ENCODE measurements around the gene PAX8.

The PAX8 gene

DNA sequence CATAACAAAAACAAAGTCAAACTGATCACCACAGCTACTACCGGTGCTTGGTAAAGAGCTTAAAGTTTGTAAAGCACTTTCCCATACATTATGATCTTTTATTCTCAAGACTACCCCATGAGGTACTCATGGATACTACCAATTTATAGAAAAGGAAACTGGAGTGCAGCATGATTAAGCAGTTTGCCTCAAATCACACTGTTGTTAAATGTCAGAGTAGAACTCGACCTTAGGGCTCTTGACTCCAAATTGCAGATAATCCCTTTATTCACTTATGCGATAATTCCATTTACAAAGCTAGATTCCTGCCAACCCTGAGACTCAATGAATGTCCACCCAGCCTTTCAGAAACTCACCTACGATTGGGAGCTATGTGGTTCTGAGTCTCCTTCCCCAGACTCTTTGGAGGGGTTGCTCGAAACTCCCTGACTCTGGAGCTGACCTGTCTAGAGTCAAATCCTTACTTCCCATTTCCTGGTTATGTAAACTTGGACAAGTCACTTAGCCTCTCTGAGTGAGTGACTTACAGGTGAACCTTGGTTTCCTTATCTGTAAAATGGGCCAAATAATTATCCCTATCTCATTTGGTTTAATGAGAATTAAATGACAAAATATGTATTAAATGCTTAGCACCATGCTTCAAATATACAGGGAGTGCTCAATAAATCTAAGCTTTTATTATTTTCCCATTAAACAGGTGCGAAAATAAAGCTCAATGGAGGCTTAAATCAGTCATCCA lies 57.6 kb downstream of the PAX8 start:
- DNase-seq (ENCODE audit: low read depth), result no peak

DNA sequence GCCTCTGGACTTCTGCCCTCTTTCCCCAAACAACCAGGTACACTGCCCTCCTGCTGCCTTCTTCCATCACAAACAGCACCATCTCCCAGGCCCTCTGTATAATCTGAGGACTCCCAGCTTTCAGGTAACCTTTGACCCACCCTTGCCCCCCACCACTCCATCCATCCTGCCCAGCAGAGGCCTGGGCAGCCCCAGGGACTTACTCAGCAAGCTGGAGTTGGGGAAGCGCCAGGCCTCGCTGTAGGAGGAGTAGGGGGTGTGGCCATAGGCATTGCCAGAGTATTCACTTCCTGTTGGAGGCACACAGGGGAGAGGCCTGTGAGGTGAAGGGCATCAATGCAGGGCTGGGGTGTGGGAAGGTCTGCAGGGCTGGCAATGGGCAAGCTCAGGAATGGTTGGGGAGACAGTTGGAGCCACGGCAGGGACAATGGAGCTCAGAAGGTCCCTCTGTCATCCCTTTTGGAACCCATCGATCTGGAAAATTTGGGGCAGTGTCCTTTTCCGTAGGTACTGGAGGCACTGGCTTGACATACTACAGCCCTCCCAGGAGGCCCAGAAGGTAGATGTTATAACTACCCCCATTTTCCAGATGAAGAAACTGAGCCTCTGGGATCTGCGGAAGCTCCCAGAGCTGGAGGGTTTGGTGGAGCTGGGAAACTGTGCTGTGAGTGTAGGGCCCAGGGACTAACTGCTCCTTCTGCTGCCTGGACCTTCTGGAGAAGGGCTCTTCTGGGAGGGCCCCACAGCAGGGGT lies 58.7 kb downstream of the PAX8 start:
- no peak for DNase-seq (ENCODE audit: low read depth)

DNA sequence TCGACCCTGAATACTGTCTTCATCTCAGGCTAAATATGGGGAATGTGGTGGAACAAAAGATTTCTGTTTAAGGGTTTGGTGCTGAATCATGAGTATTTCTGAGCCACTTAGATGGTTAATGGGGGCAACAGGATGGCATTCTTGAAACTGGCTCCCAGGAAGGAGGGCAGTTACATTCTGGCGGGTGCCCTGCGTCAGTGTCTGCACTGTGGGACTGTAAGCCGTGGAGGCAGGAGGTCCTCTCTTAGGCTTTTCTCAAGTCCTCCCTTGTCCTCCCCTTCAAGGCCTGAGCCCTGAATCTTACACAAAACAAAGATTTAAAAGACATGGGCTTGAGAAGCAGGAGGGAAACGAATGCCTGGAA lies 59.2 kb downstream of the PAX8 start:
- DNase-seq (ENCODE audit: low read depth), result no peak

DNA sequence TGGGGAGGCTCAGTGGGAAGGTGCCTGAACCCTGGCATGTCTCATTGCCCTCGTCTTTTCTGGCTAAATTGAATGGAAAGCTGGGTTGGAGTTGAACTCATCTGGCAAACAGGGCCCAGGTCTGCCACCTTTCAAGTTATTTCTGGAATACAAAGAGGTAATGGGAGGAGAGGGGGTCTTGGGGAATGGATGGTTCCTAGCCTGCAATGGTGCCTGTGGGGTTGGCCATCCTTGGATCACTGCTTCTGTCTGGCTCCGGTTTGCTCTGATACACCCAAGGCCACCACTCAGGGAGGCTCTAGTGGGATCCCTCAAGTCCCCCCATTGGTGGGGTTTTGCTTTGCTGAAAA lies 59.7 kb downstream of the PAX8 start:
- no peak for DNase-seq (ENCODE audit: low read depth)

DNA sequence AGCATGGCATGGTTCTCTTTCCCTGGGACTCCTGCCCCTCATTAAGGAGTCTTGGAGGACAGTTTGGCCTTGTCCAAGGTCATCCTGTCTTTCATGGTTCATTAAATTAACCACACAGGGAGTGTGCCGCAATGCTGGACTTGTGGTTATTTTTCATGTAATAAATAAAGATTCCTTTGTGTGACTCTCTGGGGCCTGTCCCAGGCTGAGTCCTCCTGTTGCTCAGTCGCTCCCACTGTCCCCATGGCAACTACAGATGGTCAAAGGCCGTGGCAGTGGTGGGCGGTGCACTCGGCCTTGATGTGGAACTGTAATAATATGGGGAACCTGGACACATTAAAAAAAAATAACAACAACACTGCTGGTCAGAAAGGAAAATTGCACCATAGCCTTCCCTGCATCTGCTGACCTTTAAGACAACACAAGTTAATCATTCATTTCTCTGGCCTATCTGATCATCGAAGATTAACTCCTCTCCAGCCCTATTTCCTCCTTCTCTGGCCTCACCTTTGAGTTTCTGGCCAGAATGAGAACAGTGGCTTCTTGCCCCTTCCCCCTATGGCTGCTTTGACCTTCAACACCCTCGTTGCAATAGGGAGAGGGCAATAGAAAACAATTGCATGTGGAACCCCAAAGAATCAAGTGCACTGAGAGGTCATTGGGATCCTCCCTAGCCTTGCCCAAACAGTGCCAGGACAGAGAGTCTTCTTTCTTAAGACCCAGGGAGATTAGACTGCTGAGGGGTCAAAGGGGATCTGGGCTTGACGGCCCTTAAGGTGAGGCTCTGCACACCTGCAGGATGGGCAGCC lies 60.2 kb downstream of the PAX8 start:
- no peak for DNase-seq (ENCODE audit: low read depth)

DNA sequence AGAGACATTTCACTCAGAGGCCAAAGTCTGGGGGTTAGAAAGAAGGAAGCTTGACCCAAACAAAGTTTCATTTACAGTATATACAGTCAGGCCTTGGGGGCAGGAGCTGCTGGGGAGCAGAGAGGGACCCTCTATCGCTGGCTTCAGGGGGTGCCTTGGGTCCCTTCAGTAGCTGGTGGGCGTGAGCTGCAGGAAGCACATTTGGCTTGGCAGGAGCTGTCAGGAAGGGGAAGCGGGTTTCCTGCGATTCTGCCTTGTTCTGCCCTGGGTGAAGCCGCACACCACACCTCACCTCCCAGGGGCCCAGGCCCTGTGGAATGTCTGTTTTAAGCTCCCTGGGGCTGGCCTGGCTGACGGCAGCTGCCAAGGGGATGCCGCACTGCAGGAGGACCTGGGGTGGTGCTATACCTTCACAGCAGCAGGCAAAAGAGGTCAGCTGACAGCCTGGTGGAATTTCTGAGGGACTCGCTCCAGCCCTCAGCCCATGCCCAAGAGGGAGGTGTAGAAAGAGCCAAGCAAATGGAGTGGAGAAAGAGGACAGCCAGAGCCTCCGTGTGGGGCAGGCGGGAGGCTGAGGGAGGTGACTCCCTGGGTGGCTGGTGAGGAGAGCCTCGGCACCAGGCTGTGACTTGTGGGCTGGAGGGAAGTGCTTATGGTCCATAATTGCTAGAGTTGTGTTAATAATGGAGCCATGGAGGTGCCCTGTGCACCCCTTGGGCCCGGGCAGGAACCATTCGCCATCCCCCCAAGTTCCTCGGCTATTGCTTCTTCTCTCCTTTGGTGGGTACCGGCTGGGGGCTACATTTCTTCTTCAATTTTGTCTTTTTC lies 61.1 kb downstream of the PAX8 start:
- no peak for DNase-seq (ENCODE audit: low read depth)

DNA sequence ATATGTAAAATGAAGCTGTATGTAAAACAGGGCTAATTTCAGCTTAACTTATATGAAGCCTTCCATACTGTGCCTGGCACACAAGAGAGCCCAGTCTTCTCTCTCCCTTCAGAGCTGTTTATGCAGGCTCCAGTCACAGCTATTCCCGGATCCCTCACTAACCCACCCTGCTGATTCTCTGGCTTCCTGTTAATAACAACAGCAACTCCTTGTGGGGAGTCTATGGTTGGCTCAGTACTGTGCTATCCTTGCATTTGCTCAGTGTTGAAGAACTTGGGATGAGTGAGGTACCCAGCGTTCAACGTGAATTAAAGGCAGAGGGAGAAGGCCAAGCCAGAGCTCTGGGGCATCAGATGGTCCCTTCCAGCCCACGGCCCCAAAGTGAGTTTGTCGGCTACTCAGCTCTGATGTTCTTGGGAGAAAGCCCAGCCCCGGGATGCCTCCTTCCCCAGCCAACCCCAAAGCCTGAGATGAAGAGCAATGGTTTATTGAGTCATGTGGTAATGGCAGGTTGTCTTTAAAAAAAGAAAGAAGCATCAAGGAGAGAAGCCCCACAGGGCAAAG lies 61.7 kb downstream of the PAX8 start:
- no peak for DNase-seq (ENCODE audit: low read depth)

DNA sequence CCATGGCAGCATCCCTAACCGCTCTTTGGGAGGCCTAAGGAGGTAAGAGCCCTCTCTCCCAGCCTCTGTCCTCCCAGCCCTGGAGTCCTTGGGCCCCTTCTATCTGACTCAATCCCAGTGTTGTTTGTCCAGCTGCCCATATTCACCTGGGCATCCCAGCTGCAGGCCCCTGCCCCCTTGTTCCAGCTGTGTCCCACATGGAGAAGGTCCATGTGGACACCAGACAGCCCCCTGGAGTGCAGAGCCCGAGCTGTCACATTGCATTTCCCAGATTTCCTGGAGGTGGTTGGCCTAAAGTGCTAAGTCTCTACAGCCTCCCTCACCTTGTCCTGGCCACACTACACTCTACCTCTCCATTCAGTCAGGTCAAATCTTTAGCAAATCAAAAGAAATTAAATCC lies 62.4 kb downstream of the PAX8 start:
- no peak for DNase-seq (ENCODE audit: low read depth)

DNA sequence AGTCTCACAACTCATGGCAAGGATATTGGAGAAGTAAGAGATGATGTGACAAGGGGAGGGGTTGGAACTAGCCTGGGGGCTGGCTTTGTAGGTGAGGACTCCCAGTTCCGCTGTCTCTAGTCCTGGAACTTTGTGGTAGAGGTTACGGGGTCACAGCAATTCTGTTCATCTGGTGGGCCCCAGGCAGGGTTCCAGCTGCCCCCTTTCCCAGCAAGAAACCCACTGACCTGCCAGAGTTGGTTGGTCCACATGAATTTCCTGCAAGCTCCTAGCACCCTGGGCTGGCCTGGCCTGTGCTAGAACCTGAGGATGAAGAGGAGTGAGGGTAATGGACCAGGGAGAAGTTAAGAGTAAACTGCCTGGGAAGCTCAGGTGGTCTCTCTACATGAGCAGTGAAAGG lies 63.7 kb downstream of the PAX8 start:
- no peak for DNase-seq (ENCODE audit: low read depth)

DNA sequence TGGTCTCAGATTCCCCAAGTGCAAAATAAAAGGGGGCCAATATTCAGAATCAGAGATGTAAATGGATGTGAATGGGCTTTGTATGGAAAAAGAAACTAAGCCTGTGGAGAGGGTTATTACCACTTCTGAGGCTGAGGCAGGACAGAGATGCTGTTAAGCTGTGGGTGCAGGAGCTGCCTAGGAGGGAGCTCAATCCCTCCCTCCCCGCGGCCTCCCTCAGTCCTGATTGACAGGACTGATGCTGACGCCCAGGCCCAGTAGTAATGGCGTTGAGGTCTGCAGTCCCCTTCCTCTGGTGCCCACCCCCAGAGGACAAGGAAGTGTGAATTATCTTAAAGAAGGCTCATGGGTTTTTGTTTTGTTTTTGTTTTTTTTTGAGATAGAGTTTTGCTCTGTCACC lies 64.6 kb downstream of the PAX8 start:
- DNase-seq (ENCODE audit: low read depth), result no peak

DNA sequence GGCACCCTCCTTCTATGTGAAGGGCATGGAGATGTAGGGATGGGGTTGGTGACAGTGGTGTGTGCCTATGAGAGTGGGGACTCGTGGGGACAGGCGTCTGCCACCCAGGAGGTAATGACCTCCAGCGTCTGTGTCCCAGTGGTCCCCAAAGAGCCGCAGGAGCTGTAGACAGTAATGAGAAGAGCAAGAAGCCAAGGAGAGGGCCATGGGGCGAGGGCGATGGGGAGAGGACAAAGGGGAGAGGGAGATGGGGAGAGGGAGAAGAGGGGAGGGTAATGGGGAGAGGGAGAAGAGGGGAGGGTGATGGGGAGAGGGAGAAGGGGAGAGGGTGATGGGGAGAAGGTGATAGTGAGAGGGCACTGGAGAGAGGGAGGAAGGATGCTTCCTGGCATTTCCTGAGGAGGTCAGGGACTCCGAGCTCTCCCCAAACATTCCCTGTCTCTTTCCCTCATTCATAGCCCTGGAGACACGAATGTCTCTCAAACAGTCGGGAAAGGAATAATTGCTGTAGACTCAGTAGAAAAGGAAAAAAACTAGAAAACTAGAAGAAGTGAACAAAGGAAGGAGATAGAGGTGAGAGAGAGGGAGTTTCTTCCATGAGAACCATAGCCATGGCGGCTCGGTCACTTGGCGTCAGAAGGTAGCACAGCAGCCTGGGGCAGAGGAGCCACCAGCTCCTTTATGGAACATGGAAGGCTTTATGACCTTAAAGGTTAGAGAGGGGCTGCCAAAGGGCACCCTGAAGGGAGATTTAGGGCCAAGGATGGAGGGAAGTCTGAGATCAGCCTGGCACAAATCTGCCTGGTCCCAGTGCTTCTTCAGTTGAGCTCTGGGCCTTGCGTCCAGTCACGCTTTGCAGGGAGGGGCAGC lies 65.4 kb downstream of the PAX8 start:
- no peak for DNase-seq (ENCODE audit: low read depth)

DNA sequence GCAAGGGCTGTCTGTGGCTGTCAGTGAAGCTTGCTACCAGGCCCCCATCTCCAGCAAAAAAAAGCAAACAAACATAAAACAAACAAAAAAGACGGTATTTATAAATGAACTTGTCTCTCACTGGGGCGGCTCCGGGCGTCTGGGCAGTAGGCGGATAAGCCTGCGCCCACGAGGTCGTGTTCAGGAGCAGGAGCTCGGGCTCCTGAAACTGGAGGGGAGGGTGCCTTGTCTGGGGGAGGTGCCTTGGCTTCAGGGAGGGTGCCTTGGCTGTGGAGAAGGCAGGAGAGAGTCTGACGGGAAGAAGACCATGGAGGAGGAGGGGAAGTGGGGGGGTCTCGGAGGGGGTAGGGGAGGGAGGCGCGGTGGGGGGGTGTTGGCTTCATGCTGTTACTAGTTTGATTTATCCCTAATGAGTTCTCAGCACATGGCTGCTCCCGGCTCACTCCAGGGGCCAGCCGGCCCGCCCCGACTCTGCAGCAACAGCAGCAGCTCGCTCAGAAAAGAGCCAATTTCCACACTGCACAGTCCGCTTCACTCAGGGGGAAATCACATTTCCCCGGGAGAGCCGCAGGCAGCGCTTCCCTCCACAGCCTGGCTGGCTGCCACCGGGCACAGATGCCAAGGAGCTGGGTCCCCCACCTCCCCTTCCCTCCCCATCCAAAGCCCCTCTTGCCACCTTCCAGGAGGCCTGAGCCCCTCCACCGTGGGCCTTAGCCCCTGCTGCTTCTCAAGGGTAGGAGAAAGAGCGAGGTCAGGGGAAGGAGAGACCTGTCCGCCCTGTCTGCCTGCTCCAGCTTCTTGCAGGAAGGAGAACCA lies 66.3 kb downstream of the PAX8 start:
- DNase-seq (ENCODE audit: low read depth), result no peak

DNA sequence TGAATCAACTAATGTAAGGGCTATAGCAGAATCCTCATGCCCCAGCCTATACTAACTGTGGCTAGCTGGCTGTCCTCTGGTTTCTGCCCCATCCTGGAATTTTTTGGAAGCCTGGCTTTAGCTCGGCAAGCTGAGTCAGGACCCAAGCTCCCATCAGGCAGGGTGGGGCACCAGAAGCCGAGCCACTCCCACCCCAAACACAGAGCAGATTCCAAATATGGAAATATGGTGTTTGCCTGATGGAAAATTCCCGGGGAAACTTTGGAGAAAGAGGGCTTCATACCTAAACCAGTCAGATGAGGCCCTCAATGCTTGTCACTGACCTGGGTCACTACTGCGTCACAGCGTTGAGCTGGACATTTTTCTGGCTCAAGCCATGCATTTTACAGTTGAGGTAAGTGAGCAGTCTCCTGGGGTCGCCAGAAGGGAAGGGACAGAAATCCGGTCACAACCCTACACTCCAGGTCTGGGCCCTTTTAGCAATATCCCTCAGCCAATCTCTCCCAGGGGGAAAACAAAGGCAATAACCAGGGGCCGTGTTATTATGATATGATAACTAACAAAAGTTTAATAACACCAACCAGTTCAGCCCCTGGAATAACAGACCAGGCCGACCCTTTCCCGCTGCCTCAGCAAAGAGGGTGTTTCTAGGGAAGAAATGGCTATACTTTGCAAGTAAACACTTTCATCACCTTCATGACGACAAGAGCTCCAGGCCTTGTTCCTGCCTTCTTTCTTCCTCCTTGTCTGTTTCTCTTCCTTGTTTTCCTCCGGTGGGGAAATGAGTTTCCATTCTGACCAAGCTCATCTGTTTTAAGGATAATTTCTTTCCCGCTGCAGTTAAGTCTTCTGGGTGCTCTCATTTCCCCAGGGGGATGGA lies 67.3 kb downstream of the PAX8 start:
- DNase-seq (ENCODE audit: low read depth), result no peak

DNA sequence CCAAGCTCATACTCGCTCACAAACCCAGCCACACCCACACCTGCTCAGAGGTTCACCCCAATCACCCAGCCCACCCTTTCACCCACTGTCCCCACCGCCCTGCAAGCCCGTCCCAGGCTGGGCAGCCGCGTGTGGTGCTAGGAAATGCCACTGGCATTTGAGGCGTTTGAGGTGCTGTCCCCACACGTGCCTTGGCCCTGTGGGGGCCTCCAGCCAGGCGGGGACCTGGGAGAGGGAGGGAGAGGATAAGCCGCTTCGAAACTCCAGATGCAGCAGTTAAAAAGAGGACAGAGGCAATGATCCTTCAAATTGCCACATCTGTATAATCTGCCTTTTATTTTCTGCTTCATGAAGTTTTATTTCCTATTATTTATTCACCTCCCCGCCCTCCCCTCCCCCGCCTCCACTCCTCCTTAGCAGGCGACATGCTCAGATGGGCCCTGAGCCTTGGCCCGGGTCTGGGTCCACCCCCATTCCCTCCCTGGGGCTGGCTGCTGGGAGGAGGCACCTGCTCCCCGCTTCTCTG lies 69.0 kb downstream of the PAX8 start:
- no peak for DNase-seq (ENCODE audit: low read depth)

DNA sequence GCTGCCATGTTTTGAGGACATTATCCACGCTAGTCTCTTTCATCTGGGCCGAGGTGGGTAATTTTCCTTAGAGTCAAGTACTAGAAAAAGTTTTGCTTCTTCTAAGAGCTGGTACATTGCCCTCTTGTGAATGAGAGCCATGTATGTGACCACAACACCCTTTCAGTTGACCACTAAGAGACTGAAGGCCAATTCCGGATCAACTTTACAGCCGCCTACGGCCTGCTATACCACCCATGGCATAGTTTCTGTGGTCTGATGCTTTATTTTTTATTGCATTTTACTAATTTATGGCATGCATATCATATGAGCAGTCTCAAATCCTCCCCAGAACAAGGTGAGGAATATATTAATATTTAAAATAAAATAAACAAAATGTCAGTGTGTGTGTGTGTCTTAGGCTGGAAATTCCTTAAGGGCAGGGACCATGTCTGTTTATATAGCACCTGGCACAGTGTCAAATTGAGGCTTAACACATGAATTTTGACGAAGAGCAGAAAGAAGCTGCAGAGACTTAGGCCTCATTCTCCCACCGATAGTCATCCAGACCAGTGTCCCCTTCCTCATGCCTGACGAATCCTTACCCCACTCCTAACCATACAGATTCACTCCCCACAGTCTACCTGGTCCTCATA lies 69.6 kb downstream of the PAX8 start:
- no peak for DNase-seq (ENCODE audit: low read depth)

DNA sequence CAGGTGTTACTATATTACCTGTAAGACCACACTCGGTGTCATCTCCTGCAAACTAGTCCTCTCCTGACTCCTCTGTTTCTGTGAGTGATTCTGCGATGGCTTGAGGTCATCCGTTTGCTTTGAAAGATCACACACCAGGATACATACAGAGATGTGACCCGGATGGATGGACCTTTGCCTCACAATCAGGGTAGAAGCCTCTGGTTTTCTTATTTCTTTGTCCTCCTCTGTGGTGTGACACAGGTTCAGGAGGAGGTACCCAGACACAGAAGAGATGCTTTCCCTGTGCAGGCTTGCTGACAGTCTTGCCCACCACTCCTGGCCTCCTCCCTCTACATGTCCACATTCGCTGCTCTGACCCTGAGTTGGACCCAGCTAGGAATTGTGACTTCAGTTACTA lies 70.3 kb downstream of the PAX8 start:
- no peak for DNase-seq (ENCODE audit: low read depth)

DNA sequence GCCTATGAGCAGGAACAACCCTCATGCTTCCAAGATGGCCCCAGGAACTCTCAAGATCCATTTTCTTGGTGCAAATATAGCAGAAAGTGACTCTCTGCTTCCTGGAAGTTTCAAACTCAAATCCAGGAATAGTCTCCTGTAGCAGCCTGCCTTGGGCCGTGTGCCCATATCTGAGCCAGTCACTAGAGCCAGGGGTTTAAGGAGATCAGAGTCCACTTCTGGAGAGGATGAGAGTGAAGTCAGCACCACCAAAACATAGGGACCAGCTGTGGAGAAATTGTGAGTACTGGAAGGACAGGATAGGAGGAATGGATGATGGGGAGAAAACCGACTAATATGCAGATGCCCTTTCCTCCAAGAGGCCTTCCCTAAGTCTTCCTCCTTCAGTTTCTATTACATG lies 71.7 kb downstream of the PAX8 start:
- DNase-seq (ENCODE audit: low read depth), result no peak

DNA sequence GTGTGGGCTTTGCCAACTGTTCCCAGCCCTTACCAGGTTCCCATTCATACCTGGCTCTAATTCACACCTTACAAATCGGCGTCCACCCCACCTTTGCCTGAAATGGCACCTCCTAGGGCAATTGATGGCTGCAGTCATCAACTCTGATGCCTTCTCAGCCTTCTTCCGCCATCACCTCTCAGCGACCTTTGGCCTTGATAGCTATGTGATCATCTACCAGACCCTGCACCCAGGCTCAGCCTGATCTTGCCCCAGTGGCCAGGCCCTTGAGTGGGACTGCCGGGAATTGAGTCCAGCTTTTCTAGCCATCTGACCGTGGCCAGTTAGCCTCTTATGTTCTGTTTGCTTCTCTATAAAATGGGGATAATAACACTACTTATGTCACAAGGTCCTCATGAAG lies 72.5 kb downstream of the PAX8 start:
- no peak for DNase-seq (ENCODE audit: low read depth)
